ENCODE data around the gene CIPC.
A peak's percentile ranks its signal among the peaks of the same experiment; 100 is the strongest.

CIPC gene

GRCh38 chr14:77067632-77068516 lies 30.2 kb upstream of the CIPC start:
- Histone ChIP-seq H3K27ac (no peak overlapping the region), H3K27me3 (replicated peaks) (no peaks in the 10 kb centered on the region), H3K4me3 (ENCODE audit: low read depth, low read length) (no peak overlapping the region), H3K36me3 (replicated peaks) (no peaks in the 10 kb centered on the region)
- DNase-seq, result peak; percentile 40
- peak; percentile 97 for TF ChIP-seq CTCF (IDR thresholded peaks at IDR 0.05; ENCODE audit: low read depth, low read length, missing control alignments)
- in situ Hi-C loops (cut with HindIII; ENCODE audit: low pct_ligation_motif_present, low sequenced_read_pairs), result no loop called here

- H3K4me3 ChIP-seq (ENCODE audit: low read depth, low read length), result no peak overlapping the region
- TF ChIP-seq CTCF (IDR thresholded peaks at IDR 0.05; ENCODE audit: low read depth, low read length, missing control alignments), result no peak
Measured at GRCh38 chr14:77068517-77069200, 29.4 kb upstream of the CIPC start.

GRCh38 chr14:77069551-77069950 lies 28.5 kb upstream of the CIPC start:
- Histone ChIP-seq H3K27ac (no peak overlapping the region), H3K4me3 (ENCODE audit: low read depth, low read length) (no peak overlapping the region), H3K36me3 (replicated peaks) (no peaks in the 10 kb centered on the region), H3K27me3 (replicated peaks) (no peaks in the 10 kb centered on the region)
- no peak for TF ChIP-seq CTCF (IDR thresholded peaks at IDR 0.05; ENCODE audit: low read depth, low read length, missing control alignments)
- in situ Hi-C loops (cut with HindIII; ENCODE audit: low pct_ligation_motif_present, low sequenced_read_pairs), result no loop called here
- DNase-seq, result no peak

More at GRCh38 chr14:77068517-77069200, 29.4 kb upstream of the CIPC start:
- Histone ChIP-seq H3K27me3 (replicated peaks) (no peaks in the 10 kb centered on the region), H3K36me3 (replicated peaks) (no peaks in the 10 kb centered on the region), H3K27ac (no peak overlapping the region)
- no peak for DNase-seq
- in situ Hi-C loops (cut with HindIII; ENCODE audit: low pct_ligation_motif_present, low sequenced_read_pairs), result no loop called here

GRCh38 chr14:77071938-77072388 lies 26.1 kb upstream of the CIPC start:
- no peaks in the 10 kb centered on the region for H3K36me3 ChIP-seq (replicated peaks)
- no peak overlapping the region for H3K4me3 ChIP-seq (ENCODE audit: low read depth, low read length)
- in situ Hi-C loops (cut with HindIII; ENCODE audit: low pct_ligation_motif_present, low sequenced_read_pairs), result no loop called here
- peak; percentile 20 for DNase-seq
- no peak for TF ChIP-seq CTCF (IDR thresholded peaks at IDR 0.05; ENCODE audit: low read depth, low read length, missing control alignments)
- H3K27me3 ChIP-seq (replicated peaks), result no peaks in the 10 kb centered on the region
- no peak overlapping the region for H3K27ac ChIP-seq

- DNase-seq, result no peak
- in situ Hi-C loops (cut with HindIII; ENCODE audit: low pct_ligation_motif_present, low sequenced_read_pairs), result no loop called here
- no peak overlapping the region for H3K4me3 ChIP-seq (ENCODE audit: low read depth, low read length)
- H3K27ac ChIP-seq, result no peak overlapping the region
- no peak for TF ChIP-seq CTCF (IDR thresholded peaks at IDR 0.05; ENCODE audit: low read depth, low read length, missing control alignments)
- no peaks in the 10 kb centered on the region for H3K36me3 ChIP-seq (replicated peaks)
- no peaks in the 10 kb centered on the region for H3K27me3 ChIP-seq (replicated peaks)
Measured at GRCh38 chr14:77074969-77075368, 23.1 kb upstream of the CIPC start.

Measured in brain microvascular endothelial cell (primary cell).